ENCODE results near the gene GPR146. TPM values are rescaled to one million over a fixed set of nuclear protein-coding genes. Genes with fewer than 3 reads are reported as not detected.
"Not testable (repeated sequence)": the region's sequence is repeated elsewhere in the genome, so short reads cannot be mapped to it uniquely, and the experiment has no call there.

Gene GPR146
- total and polyA plus RNA-seq, 11 donors = 11.1 to 56.8 (median 25.2) TPM

GRCh38 chr7:1070544-1071011, 26.2 kb downstream of the GPR146 start:
- H3K4me3 ChIP-seq = no peak overlapping the region
- H3K36me3 ChIP-seq = no peaks in the 10 kb centered on the region
- ATAC-seq (no peak), DNase-seq (no peak)
- no peak for TF ChIP-seq CTCF (IDR thresholded peaks at IDR 0.05)
- TF ChIP-seq POLR2A (IDR thresholded peaks at IDR 0.05) = no peak
- intact Hi-C loops (cut with DNase I) = no loop called here
- no peaks in the 10 kb centered on the region for H3K27me3 ChIP-seq
- 91 to 97% (median 94%) methylated on average over 42 of the region's 42 CpGs for WGBS, 4 donors
- H3K27ac ChIP-seq = no peak overlapping the region
- H3K4me1 ChIP-seq = peaks cover 0 to 7% (median 5%) of the 10 kb centered on the region in 12 donors
- no peaks in the 10 kb centered on the region for H3K9me3 ChIP-seq

DNA sequence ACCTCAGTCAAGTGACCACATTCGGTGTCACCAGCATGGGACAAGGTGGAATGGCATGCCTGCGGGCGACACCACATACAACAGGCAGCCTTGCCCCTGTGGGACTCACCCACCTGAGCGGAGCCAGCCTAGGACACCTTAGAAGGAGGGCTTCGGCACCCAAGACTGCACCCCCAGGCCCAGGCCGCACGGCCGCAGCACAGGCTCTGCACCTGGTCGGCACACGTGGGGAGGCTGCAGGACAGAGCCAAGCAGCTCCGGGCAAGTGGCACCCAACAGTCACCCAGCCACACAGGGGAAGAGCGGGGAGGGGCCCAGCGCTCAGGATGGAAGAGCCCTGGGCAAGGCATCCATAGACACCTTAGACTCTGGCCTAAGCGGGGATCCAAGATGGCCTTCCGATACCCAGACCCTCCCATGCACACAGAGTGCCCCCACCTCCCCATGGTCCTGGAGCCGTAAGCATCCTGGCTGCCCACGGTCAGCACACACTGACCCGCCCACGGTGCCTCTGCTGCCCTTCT, 27.4 kb downstream of the GPR146 start:
- Histone ChIP-seq H3K4me1 (peaks cover 0 to 10% (median 4%) of the 10 kb centered on the region in 12 donors), H3K9me3 (no peaks in the 10 kb centered on the region), H3K4me3 (no peak overlapping the region), H3K27ac (no peak overlapping the region), H3K27me3 (no peaks in the 10 kb centered on the region), H3K36me3 (no peaks in the 10 kb centered on the region)
- TF ChIP-seq CTCF (IDR thresholded peaks at IDR 0.05) (no peak), POLR2A (IDR thresholded peaks at IDR 0.05) (no peak)
- intact Hi-C loops (cut with DNase I) = no loop called here
- DNase-seq = no peak
- 94 to 97% (median 95%) methylated on average over 18 to 19 of the region's 19 CpGs for WGBS, 4 donors
- no peak for ATAC-seq

GRCh38 chr7:1073142-1073977, 29.0 kb downstream of the GPR146 start:
- H3K4me3 ChIP-seq = no peak overlapping the region
- no peak for ATAC-seq

GRCh38 chr7:1074018-1074417, 29.7 kb downstream of the GPR146 start:
- H3K27ac ChIP-seq; H3K36me3 ChIP-seq; H3K9me3 ChIP-seq; ATAC-seq; H3K27me3 ChIP-seq; DNase-seq; H3K4me3 ChIP-seq; intact Hi-C loops (cut with DNase I): not testable (repeated sequence)
- H3K4me1 ChIP-seq = peaks cover 0 to 17% (median 6%) of the 10 kb centered on the region in 12 donors
- WGBS, 4 donors = 77 to 91% (median 88%) methylated on average over 9 to 43 of the region's 43 CpGs

More at GRCh38 chr7:1073142-1073977, 29.0 kb downstream of the GPR146 start:
- 80 to 85% (median 83%) methylated on average over 43 to 61 of the region's 61 CpGs for WGBS, 4 donors
- H3K9me3 ChIP-seq = no peaks in the 10 kb centered on the region
- no peak for DNase-seq
- peaks cover 0 to 17% (median 6%) of the 10 kb centered on the region in 12 donors for H3K4me1 ChIP-seq
- TF ChIP-seq CTCF (IDR thresholded peaks at IDR 0.05) = no peak
- TF ChIP-seq POLR2A (IDR thresholded peaks at IDR 0.05) = no peak
- no peaks in the 10 kb centered on the region for H3K27me3 ChIP-seq
- intact Hi-C loops (cut with DNase I) = no loop called here
- no peaks in the 10 kb centered on the region for H3K36me3 ChIP-seq
- no peak overlapping the region for H3K27ac ChIP-seq
